Osteocyte (in vitro differentiated cells): Measurements from ENCODE around the gene RAB6A. TPM values are rescaled to one million over a fixed set of nuclear protein-coding genes. Genes with fewer than 3 reads are reported as not detected.
A peak's percentile ranks its signal among the peaks of the same experiment; 100 is the strongest.

Source experiments
- DNase-seq: peaks from one replicate; pipeline ENCODE4 v3.0.0; 2021; ENCODE audit warnings: mixed read lengths; ENCODE audit not compliant: unreplicated experiment; ENCODE audit errors: extremely low spot score
- H3K27ac Mint-ChIP-seq: one replicate; pipeline ENCODE4 v1.8.0; 2021; ENCODE audit warnings: mild to moderate bottlenecking, mixed read lengths; ENCODE audit not compliant: unreplicated experiment
- H3K27me3 Mint-ChIP-seq: one replicate; pipeline ENCODE4 v1.8.0; 2021; ENCODE audit warnings: mixed read lengths; ENCODE audit not compliant: unreplicated experiment
- H3K36me3 Mint-ChIP-seq: one replicate; pipeline ENCODE4 v1.8.0; 2021; ENCODE audit warnings: mixed read lengths; ENCODE audit not compliant: unreplicated experiment
- H3K4me1 Mint-ChIP-seq: one replicate; pipeline ENCODE4 v1.8.0; 2021; ENCODE audit warnings: mixed read lengths; ENCODE audit not compliant: unreplicated experiment
- H3K4me3 Mint-ChIP-seq: one replicate; pipeline ENCODE4 v1.8.0; 2021; ENCODE audit warnings: mild to moderate bottlenecking, moderate library complexity, mixed read lengths; ENCODE audit not compliant: unreplicated experiment
- H3K9me3 Mint-ChIP-seq: one replicate; pipeline ENCODE4 v1.8.0; 2021; ENCODE audit warnings: mixed read lengths; ENCODE audit not compliant: unreplicated experiment
- total RNA-seq: library from RNA; stranded (reverse); gene quantifications from 2 replicates; pipeline ENCODE4 v1.2.1, GENCODE V29; 2021
- TF ChIP-seq, protein P1 (sequence below): fragments of 200-600 bp; sonication (generic); IDR thresholded peaks from 2 replicates; pipeline ENCODE4 v1.5.0; 2021; ENCODE audit warnings: antibody characterized with exemption, mild to moderate bottlenecking, moderate library complexity

The RAB6A gene
- total RNA-seq, 1 donor from 2014 or later = 145 TPM

DNA sequence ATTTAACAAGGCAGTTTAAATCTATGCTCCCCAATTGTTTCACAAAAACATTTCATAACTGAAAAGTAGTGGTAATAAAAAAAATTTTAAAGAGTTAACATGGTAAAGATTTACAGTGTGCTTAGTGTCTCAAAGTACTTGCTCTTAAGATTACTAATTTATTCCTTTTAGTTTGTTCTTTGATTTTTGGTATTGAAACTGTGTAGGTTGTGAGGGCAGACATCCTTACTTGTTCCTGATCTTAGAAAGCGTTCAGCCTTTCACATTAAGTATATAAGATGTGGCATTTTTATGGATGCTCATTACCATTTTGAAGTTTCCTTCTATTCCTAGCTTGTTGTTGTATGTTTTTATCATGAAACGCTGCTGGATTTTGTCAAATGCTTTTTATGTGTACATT lies 32.9 kb downstream of the RAB6A start:
- H3K4me3 Mint-ChIP-seq = no peak overlapping the region
- no peaks in the 10 kb centered on the region for H3K27me3 Mint-ChIP-seq
- TF ChIP-seq, protein P1, sequence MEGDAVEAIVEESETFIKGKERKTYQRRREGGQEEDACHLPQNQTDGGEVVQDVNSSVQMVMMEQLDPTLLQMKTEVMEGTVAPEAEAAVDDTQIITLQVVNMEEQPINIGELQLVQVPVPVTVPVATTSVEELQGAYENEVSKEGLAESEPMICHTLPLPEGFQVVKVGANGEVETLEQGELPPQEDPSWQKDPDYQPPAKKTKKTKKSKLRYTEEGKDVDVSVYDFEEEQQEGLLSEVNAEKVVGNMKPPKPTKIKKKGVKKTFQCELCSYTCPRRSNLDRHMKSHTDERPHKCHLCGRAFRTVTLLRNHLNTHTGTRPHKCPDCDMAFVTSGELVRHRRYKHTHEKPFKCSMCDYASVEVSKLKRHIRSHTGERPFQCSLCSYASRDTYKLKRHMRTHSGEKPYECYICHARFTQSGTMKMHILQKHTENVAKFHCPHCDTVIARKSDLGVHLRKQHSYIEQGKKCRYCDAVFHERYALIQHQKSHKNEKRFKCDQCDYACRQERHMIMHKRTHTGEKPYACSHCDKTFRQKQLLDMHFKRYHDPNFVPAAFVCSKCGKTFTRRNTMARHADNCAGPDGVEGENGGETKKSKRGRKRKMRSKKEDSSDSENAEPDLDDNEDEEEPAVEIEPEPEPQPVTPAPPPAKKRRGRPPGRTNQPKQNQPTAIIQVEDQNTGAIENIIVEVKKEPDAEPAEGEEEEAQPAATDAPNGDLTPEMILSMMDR = no peak
- H3K27ac Mint-ChIP-seq = no peak overlapping the region
- H3K9me3 Mint-ChIP-seq = no peaks in the 10 kb centered on the region
- peaks cover 10% of the 10 kb centered on the region for H3K4me1 Mint-ChIP-seq
- no peak for DNase-seq
- H3K36me3 Mint-ChIP-seq = peaks cover 26% of the 10 kb centered on the region

DNA sequence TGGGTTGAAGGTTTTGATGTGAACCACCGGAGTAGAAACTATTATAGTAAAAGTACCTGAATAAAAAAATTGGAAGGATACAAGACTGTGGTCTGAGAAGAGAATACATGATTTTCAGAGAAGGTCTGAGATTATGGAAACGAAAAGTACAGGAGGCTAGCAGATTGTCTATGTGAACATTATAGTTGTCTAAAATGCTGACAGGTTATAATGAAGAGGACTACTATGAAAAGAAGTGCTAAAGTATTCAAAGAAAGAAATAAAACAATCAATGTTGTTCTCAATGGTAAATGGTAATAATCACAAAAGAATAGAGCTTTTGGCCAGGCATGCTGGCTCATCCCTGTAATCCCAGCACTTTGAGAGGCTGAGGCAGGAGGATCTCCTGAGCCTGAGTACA lies 34.0 kb downstream of the RAB6A start:
- TF ChIP-seq, protein P1 = no peak
- Mint-ChIP-seq H3K27ac (no peak overlapping the region), H3K27me3 (no peaks in the 10 kb centered on the region), H3K4me1 (peaks cover 12% of the 10 kb centered on the region), H3K36me3 (peaks cover 28% of the 10 kb centered on the region), H3K9me3 (no peaks in the 10 kb centered on the region), H3K4me3 (no peak overlapping the region)
- no peak for DNase-seq

DNA sequence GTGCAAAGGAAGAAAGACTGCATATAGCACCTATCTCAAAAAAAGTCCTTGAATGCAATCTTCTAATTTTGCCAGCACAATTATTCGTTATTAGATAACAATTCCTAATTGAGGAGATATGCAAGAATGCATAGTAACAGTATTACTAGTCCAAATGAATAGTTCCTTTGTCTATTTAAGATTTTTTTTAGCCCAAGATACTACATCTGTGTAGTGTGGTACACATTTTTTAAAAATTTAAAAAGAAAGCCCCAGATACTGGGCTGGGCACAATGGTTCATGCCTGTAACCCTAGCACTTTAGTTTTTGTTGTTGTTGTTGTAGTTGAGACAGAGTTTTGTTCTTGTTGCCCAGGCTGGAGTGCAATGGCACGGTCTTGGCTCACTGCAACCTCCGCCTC lies 43.7 kb downstream of the RAB6A start:
- H3K27me3 Mint-ChIP-seq = no peaks in the 10 kb centered on the region
- DNase-seq = no peak
- no peak overlapping the region for H3K27ac Mint-ChIP-seq
- TF ChIP-seq, protein P1 = no peak
- peaks cover 14% of the 10 kb centered on the region for H3K4me1 Mint-ChIP-seq
- H3K9me3 Mint-ChIP-seq = no peaks in the 10 kb centered on the region
- H3K36me3 Mint-ChIP-seq = peaks cover 31% of the 10 kb centered on the region
- no peak overlapping the region for H3K4me3 Mint-ChIP-seq

DNA sequence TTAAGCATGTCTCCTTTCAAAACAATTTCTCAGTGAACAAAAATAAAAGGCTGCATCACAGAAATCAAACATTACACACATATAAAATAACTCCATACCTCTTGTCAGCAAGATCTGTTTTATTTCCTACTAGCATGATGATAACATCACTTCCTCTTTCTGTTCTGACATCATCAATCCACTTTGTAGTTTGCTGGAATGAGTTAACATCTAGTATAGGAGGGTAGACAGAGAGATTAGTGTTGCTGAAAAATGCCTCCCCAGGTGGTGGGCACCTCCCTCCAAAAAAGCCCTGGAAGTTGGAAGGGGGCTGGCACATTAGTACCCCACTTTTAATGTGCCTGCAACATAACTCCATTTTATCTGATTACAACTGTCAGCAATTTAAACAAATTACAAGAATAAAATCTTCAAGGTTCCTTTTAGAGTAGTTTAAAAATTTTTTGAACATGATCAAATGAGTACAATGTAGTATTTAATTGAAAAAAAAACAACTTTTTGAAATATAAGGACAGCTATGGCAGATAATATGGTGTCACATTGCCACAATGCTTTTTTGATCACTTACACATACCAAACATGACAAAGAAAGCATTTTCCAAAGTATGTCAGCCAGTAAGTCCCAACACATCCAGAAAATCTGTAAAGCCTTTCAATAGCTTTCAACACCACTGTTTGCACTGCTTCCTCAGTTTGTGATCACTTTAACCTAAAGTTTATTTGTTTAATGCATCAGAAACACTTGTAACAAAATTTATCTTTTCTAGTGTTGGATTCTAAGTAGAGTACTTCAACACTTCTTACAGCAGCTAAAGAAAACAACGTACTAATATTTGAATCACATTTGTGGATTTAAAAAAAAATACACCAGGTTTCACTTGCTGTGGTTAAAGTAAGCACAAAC lies 44.5 kb downstream of the RAB6A start:
- H3K4me1 Mint-ChIP-seq = peaks cover 12% of the 10 kb centered on the region
- no peak for DNase-seq
- peak overlapping the region; percentile 45 for H3K27ac Mint-ChIP-seq
- no peaks in the 10 kb centered on the region for H3K9me3 Mint-ChIP-seq
- H3K27me3 Mint-ChIP-seq = no peaks in the 10 kb centered on the region
- TF ChIP-seq, protein P1 = no peak
- no peak overlapping the region for H3K4me3 Mint-ChIP-seq
- H3K36me3 Mint-ChIP-seq = peaks cover 29% of the 10 kb centered on the region

DNA sequence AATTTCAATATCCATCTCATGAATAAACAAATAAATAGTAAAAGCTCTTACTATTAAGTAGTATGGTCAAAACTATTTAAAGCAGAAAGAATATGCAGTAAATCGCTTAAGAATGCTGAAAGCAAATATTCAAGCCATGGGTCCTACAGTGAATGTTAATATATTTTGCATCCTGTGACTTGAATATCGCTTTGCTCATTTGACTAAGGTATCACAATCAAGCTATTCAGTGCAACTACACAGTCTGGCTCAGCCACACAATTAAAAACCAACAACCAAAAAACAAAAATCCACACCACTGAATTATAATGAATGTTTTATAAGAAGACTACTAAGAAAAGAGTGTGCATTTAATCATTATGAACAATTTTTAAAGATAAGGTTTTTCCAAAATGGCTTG lies 45.3 kb downstream of the RAB6A start:
- Mint-ChIP-seq H3K4me3 (no peak overlapping the region), H3K36me3 (peaks cover 28% of the 10 kb centered on the region), H3K4me1 (peaks cover 12% of the 10 kb centered on the region), H3K9me3 (no peaks in the 10 kb centered on the region), H3K27me3 (no peaks in the 10 kb centered on the region), H3K27ac (no peak overlapping the region)
- TF ChIP-seq, protein P1 = no peak
- DNase-seq = no peak
